DND-41 (cell line): ENCODE results near the gene DCBLD1.

ENCODE experiments used
- ATAC-seq: fragments of 200-7000 bp; cut with Tn5 transposase; 3 replicates; pipeline ENCODE4 v1.9.1; 2021; ENCODE audit warnings: low read depth; ENCODE audit not compliant: insufficient read depth
- DNase-seq: peaks from one replicate; pipeline ENCODE4 v3.0.0-alpha.2; 2020
- H2AFZ ChIP-seq: 2 replicates; pipeline ENCODE4 v1.6.0; 2012; ENCODE audit warnings: low read depth, low read length
- H3K27ac ChIP-seq: 2 replicates; pipeline ENCODE4 v1.5.1; 2012; ENCODE audit warnings: low read length, inconsistent platforms
- H3K27me3 ChIP-seq: fragments of 200-600 bp; sonication (generic); 2 replicates; pipeline ENCODE4 v1.6.0; 2012; ENCODE audit warnings: low read length, mild to moderate bottlenecking, inconsistent platforms; ENCODE audit not compliant: insufficient read depth, poor library complexity
- H3K36me3 ChIP-seq: 2 replicates; pipeline ENCODE4 v1.5.1; 2012; ENCODE audit warnings: low read length, inconsistent platforms; ENCODE audit not compliant: insufficient read depth
- H3K4me1 ChIP-seq: 2 replicates; pipeline ENCODE4 v1.5.1; 2012; ENCODE audit warnings: mild to moderate bottlenecking, low read length; ENCODE audit not compliant: insufficient read depth
- H3K4me2 ChIP-seq: 2 replicates; pipeline ENCODE4 v1.6.0; 2012; ENCODE audit warnings: mild to moderate bottlenecking, moderate library complexity, low read length, inconsistent platforms; ENCODE audit not compliant: insufficient read depth
- H3K4me3 ChIP-seq, 2 experiments: fragments of 200-600 bp in 1 of 2; shearing (Covaris generic) in 1 of 2; 2 replicates each; pipeline ENCODE4 v1.5.1; 2012 to 2016; ENCODE audit warnings: inconsistent platforms in 2 of 2, low read length in 2 of 2, mild to moderate bottlenecking in 2 of 2, low read depth in 1 of 2, moderate library complexity in 1 of 2
- H3K79me2 ChIP-seq: 2 replicates; pipeline ENCODE4 v1.6.0; 2012; ENCODE audit warnings: low read length, inconsistent platforms; ENCODE audit not compliant: insufficient read depth
- H3K9ac ChIP-seq: 2 replicates; pipeline ENCODE4 v1.6.0; 2012; ENCODE audit warnings: low read depth, mild to moderate bottlenecking, inconsistent platforms, low read length, moderate library complexity
- H3K9me3 ChIP-seq: 2 replicates; pipeline ENCODE4 v1.5.1; 2012; ENCODE audit warnings: low read length, moderate library complexity, mild to moderate bottlenecking, inconsistent platforms; ENCODE audit not compliant: insufficient read depth, severe bottlenecking
- H4K20me1 ChIP-seq: 2 replicates; pipeline ENCODE4 v1.6.0; 2012; ENCODE audit warnings: low read length; ENCODE audit not compliant: insufficient read depth
- CTCF ChIP-seq: IDR thresholded peaks from 2 replicates; pipeline ENCODE4 v1.5.1; 2012; ENCODE audit warnings: borderline replicate concordance, low read length, moderate library complexity, mild to moderate bottlenecking; ENCODE audit not compliant: poor library complexity, severe bottlenecking; ENCODE audit errors: extremely low read depth
- EZH2 ChIP-seq: IDR thresholded peaks from 3 replicates; pipeline ENCODE4 v1.6.1; 2012; ENCODE audit warnings: borderline replicate concordance, low read depth, mild to moderate bottlenecking, moderate library complexity, low read length, inconsistent platforms; ENCODE audit not compliant: severe bottlenecking

DCBLD1 gene

GRCh38 chr6:117555882-117556498 is 73.5 kb downstream of the DCBLD1 start:
- no peaks in the 10 kb centered on the region for H3K27me3 ChIP-seq
- peak; percentile 45; the same call in 2 of the 3 replicates for ATAC-seq
- H3K36me3 ChIP-seq, result peaks cover 9% of the 10 kb centered on the region; the same call in 1 of the 2 replicates
- no peak overlapping the region for H3K9ac ChIP-seq
- no peak overlapping the region for H2AFZ ChIP-seq
- H3K4me1 ChIP-seq, result no peaks in the 10 kb centered on the region
- no peaks in the 10 kb centered on the region for H3K79me2 ChIP-seq
- peak; percentile 45 for DNase-seq
- TF ChIP-seq EZH2, result no peak
- TF ChIP-seq CTCF, result peak; percentile 79
- no peak overlapping the region for H3K4me2 ChIP-seq
- no peak overlapping the region for H3K4me3 ChIP-seq
- H4K20me1 ChIP-seq, result no peaks in the 10 kb centered on the region
- H3K27ac ChIP-seq, result no peak overlapping the region
- no peaks in the 10 kb centered on the region for H3K9me3 ChIP-seq

- Histone ChIP-seq H3K27me3 (no peaks in the 10 kb centered on the region), H3K4me2 (no peak overlapping the region), H3K4me3 (no peak overlapping the region), H3K4me1 (no peaks in the 10 kb centered on the region), H4K20me1 (no peaks in the 10 kb centered on the region), H3K27ac (no peak overlapping the region), H3K9ac (no peak overlapping the region), H2AFZ (no peak overlapping the region), H3K79me2 (no peaks in the 10 kb centered on the region), H3K9me3 (no peaks in the 10 kb centered on the region), H3K36me3 (peaks cover 24% of the 10 kb centered on the region; the same call in 1 of the 2 replicates)
- TF ChIP-seq CTCF (no peak), EZH2 (no peak)
- DNase-seq (no peak), ATAC-seq (peak; percentile 47; the same call in 1 of the 3 replicates)
Observed at GRCh38 chr6:117557951-117558350, 75.5 kb downstream of the DCBLD1 start.

DNA sequence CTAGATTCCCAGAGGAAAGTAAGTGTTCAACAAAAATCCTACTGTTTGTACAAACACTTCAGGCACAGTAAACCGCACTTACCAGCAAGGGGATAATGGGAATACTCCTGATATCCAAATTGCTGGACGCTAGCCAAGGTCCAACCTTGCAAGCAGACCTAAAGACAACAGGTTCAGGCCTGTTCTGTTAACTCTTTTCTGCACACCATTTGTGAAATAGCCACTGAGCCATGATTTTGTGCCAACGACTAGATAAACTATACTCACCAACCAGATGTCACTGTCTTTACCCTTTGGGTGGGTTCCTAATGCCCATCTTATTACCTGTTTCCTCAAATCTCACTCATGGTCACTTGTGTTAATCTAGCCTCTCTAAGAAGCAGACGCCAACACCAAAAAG is 76.3 kb downstream of the DCBLD1 start:
- no peak overlapping the region for H3K4me3 ChIP-seq
- H4K20me1 ChIP-seq, result no peaks in the 10 kb centered on the region
- H2AFZ ChIP-seq, result no peak overlapping the region
- peaks cover 30% of the 10 kb centered on the region; the same call in 1 of the 2 replicates for H3K36me3 ChIP-seq
- H3K79me2 ChIP-seq, result no peaks in the 10 kb centered on the region
- ATAC-seq (no peak), DNase-seq (no peak)
- H3K9me3 ChIP-seq, result no peaks in the 10 kb centered on the region
- H3K4me1 ChIP-seq, result no peaks in the 10 kb centered on the region
- H3K4me2 ChIP-seq, result no peak overlapping the region
- no peaks in the 10 kb centered on the region for H3K27me3 ChIP-seq
- TF ChIP-seq EZH2 (no peak), CTCF (no peak)
- H3K27ac ChIP-seq, result no peak overlapping the region
- no peak overlapping the region for H3K9ac ChIP-seq

GRCh38 chr6:117559299-117559698 is 76.8 kb downstream of the DCBLD1 start:
- no peak overlapping the region for H3K9ac ChIP-seq
- no peak overlapping the region for H2AFZ ChIP-seq
- DNase-seq (no peak), ATAC-seq (no peak)
- TF ChIP-seq EZH2, result no peak
- H3K4me3 ChIP-seq, result no peak overlapping the region
- H3K9me3 ChIP-seq, result no peaks in the 10 kb centered on the region
- H4K20me1 ChIP-seq, result no peaks in the 10 kb centered on the region
- H3K27me3 ChIP-seq, result no peaks in the 10 kb centered on the region
- no peaks in the 10 kb centered on the region for H3K4me1 ChIP-seq
- H3K4me2 ChIP-seq, result no peak overlapping the region
- H3K36me3 ChIP-seq, result peaks cover 34% of the 10 kb centered on the region; the same call in 1 of the 2 replicates
- no peak overlapping the region for H3K27ac ChIP-seq
- no peaks in the 10 kb centered on the region for H3K79me2 ChIP-seq
